Measurements from ENCODE around the gene ARL8A. TPM values are rescaled to one million over a fixed set of nuclear protein-coding genes. Genes with fewer than 3 reads are reported as not detected.
A peak's percentile ranks its signal among the peaks of the same experiment; 100 is the strongest.

Gene ARL8A
- polyA plus RNA-seq, 3 donors = 12.4 to 123 (median 14.8) TPM

GRCh38 chr1:202159534-202160371, 15.2 kb upstream of the ARL8A start:
- intact Hi-C loops (cut with micrococcal nuclease) = no loop called here
- Histone ChIP-seq H3K36me3 (replicated peaks in 1 of 2; ENCODE audit: control insufficient read depth in 1 of 2, insufficient read depth in 2 of 2, low read length in 2 of 2) (peaks cover 0 to 8% of the 10 kb centered on the region in 2 donors), H3K4me1 (ENCODE audit: control insufficient read depth in 1 of 2, insufficient read depth in 2 of 2, low read length in 2 of 2) (peaks cover 54 to 70% of the 10 kb centered on the region in 2 donors), H3K79me2 (ENCODE audit: insufficient read depth, low read length) (peaks cover 68% of the 10 kb centered on the region), H3K9me3 (replicated peaks in 1 of 2; ENCODE audit: control insufficient read depth in 1 of 2, insufficient read depth in 1 of 2, low read length in 2 of 2) (no peaks in the 10 kb centered on the region), H3K27me3 (ENCODE audit: control insufficient read depth in 2 of 2, insufficient read depth in 2 of 2, low read length in 2 of 2) (no peaks in the 10 kb centered on the region), H3K4me2 (replicated peaks; ENCODE audit: extremely low read depth, low read length, poor library complexity, severe bottlenecking) (peak overlapping the region; percentile 96), H2AFZ (ENCODE audit: insufficient read depth, low read depth, low read length, poor library complexity, severe bottlenecking) (peak overlapping the region; percentile 76), H3K4me3 (replicated peaks in 1 of 3; ENCODE audit: low read depth in 2 of 3, low read length in 3 of 3) (peak overlapping the region; percentile 45 to 82 (median 49)), H3K27ac (ENCODE audit: low read depth in 1 of 2, low read length in 2 of 2) (peak overlapping the region; percentile 50 to 94), H3K9ac (ENCODE audit: insufficient read depth, low read length, poor library complexity, severe bottlenecking) (peak overlapping the region; percentile 80), H4K20me1 (ENCODE audit: insufficient read depth, low read length) (no peaks in the 10 kb centered on the region)
- Mint-ChIP-seq H3K27me3 (ENCODE audit: low read depth in 3 of 3) (peaks cover 2 to 5% (median 3%) of the 10 kb centered on the region in 3 donors), H3K36me3 (peaks cover 5 to 21% of the 10 kb centered on the region in 2 donors), H3K4me3 (peak overlapping the region; percentile 89 to 96), H3K27ac (peak overlapping the region; percentile 83 to 98 (median 95)), H3K4me1 (peaks cover 83% of the 10 kb centered on the region), H3K9me3 (no peaks in the 10 kb centered on the region)
- DNase-seq = peak in 2 of 3 donors; percentile 37 to 40
- WGBS (ENCODE audit: insufficient coverage) = 2% methylated on average over 9 of the region's 16 CpGs
- TF ChIP-seq, protein P1, sequence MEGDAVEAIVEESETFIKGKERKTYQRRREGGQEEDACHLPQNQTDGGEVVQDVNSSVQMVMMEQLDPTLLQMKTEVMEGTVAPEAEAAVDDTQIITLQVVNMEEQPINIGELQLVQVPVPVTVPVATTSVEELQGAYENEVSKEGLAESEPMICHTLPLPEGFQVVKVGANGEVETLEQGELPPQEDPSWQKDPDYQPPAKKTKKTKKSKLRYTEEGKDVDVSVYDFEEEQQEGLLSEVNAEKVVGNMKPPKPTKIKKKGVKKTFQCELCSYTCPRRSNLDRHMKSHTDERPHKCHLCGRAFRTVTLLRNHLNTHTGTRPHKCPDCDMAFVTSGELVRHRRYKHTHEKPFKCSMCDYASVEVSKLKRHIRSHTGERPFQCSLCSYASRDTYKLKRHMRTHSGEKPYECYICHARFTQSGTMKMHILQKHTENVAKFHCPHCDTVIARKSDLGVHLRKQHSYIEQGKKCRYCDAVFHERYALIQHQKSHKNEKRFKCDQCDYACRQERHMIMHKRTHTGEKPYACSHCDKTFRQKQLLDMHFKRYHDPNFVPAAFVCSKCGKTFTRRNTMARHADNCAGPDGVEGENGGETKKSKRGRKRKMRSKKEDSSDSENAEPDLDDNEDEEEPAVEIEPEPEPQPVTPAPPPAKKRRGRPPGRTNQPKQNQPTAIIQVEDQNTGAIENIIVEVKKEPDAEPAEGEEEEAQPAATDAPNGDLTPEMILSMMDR (IDR thresholded peaks at IDR 0.05) = no peak

DNA sequence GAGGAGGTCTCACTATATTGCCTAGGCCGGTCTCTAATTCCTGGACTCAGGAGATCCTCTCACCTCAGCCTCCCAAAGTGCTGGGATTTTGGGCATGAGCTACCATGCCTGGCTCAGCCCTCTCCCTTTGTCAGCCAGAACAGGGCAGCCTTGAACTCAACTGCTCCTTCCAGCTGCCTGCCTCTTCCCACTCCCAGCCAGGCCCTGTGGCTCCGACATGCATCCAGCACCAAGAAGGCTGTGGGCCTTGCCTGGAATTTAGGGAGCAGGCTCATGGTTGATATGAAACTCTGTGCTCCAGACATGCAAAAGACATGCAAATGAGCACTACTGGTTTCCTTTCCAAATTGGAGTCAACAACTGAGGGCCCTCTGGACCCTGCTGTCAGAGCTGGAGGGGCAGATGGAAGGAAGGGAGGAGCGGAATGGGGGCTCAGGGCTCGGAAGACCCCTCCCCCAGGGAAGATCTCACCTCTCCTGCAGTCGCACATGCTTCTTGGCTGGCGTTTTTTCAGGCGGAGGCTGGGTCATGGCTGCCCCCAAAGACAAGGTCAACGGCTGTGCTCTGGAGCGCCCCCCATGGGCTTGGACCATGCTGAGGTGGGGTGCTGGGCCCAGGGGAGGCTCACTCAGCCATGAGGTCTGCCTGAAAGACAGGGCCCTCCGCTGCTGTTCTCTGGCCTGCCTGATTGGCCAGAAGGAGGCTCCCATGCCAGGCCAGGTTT, 14.4 kb upstream of the ARL8A start:
- no peaks in the 10 kb centered on the region for H3K9me3 ChIP-seq (replicated peaks in 1 of 2; ENCODE audit: control insufficient read depth in 1 of 2, insufficient read depth in 1 of 2, low read length in 2 of 2)
- peaks cover 2 to 5% (median 3%) of the 10 kb centered on the region in 3 donors for H3K27me3 Mint-ChIP-seq (ENCODE audit: low read depth in 3 of 3)
- whole genome bisulfite sequencing (ENCODE audit: insufficient coverage) = 56% methylated on average over 4 of the region's 10 CpGs
- peak overlapping the region; percentile 65 to 98 (median 93) for H3K27ac Mint-ChIP-seq
- peak overlapping the region; percentile 96 for H3K4me2 ChIP-seq (replicated peaks; ENCODE audit: extremely low read depth, low read length, poor library complexity, severe bottlenecking)
- peaks cover 54 to 71% of the 10 kb centered on the region in 2 donors for H3K4me1 ChIP-seq (ENCODE audit: control insufficient read depth in 1 of 2, insufficient read depth in 2 of 2, low read length in 2 of 2)
- H2AFZ ChIP-seq (ENCODE audit: insufficient read depth, low read depth, low read length, poor library complexity, severe bottlenecking) = peak overlapping the region; percentile 76
- H3K27me3 ChIP-seq (ENCODE audit: control insufficient read depth in 2 of 2, insufficient read depth in 2 of 2, low read length in 2 of 2) = no peaks in the 10 kb centered on the region
- peak overlapping the region; percentile 80 for H3K9ac ChIP-seq (ENCODE audit: insufficient read depth, low read length, poor library complexity, severe bottlenecking)
- no peaks in the 10 kb centered on the region for H4K20me1 ChIP-seq (ENCODE audit: insufficient read depth, low read length)
- peak overlapping the region; percentile 50 to 94 for H3K27ac ChIP-seq (ENCODE audit: low read depth in 1 of 2, low read length in 2 of 2)
- peaks cover 75% of the 10 kb centered on the region for H3K79me2 ChIP-seq (ENCODE audit: insufficient read depth, low read length)
- TF ChIP-seq, protein P1 (IDR thresholded peaks at IDR 0.05) = no peak
- H3K4me1 Mint-ChIP-seq = peaks cover 81% of the 10 kb centered on the region
- peak overlapping the region; percentile 89 to 96 for H3K4me3 Mint-ChIP-seq
- no peaks in the 10 kb centered on the region for H3K9me3 Mint-ChIP-seq
- peaks cover 5 to 28% of the 10 kb centered on the region in 2 donors for H3K36me3 Mint-ChIP-seq
- peak overlapping the region in 1 of 3 experiments; percentile 82 for H3K4me3 ChIP-seq (replicated peaks in 1 of 3; ENCODE audit: low read depth in 2 of 3, low read length in 3 of 3)
- intact Hi-C loops (cut with micrococcal nuclease) = no loop called here
- DNase-seq = no peak
- peaks cover 5 to 15% of the 10 kb centered on the region in 2 donors for H3K36me3 ChIP-seq (replicated peaks in 1 of 2; ENCODE audit: control insufficient read depth in 1 of 2, insufficient read depth in 2 of 2, low read length in 2 of 2)

All from CD14-positive monocyte (primary cell).